Measurements from ENCODE around the gene WDR77.

The WDR77 gene

DNA sequence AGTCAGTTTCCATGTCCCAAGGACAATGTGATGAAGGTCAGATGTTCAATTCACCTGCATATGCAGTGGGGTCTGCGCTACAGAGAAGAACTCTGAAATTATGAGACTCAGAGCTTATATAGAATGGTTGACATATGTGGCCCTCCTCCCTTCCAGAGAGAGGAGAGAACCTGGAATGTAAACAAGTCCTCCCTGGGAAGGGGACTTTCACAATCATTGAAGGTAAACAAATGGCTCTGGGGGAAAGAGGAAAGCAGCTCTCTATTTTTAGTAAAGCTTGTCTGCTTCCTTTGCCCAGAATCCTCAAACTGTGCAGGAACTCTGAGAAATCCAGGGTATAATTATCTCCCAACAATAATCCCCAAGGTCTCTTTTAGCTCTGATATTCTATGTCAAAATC lies 31.3 kb downstream of the WDR77 start:
- no peaks in the 10 kb centered on the region for H3K4me1 Mint-ChIP-seq
- ATAC-seq (replicated peaks; ENCODE audit: extremely low read depth, poor library complexity, severe bottlenecking) (no peak), DNase-seq (ENCODE audit: low spot score in 2 of 2) (no peak)
- peaks cover 10% of the 10 kb centered on the region for H3K36me3 Mint-ChIP-seq (ENCODE audit: insufficient read depth)
- no peak overlapping the region for H3K27ac Mint-ChIP-seq (ENCODE audit: low read depth)
- H3K4me3 Mint-ChIP-seq: no peak overlapping the region
- no peaks in the 10 kb centered on the region for H3K9me3 Mint-ChIP-seq
- no peaks in the 10 kb centered on the region for H3K27me3 Mint-ChIP-seq

GRCh38 chr1:111415461-111415860 lies 33.6 kb downstream of the WDR77 start:
- Mint-ChIP-seq H3K27ac (ENCODE audit: low read depth) (no peak overlapping the region), H3K4me3 (no peak overlapping the region), H3K27me3 (no peaks in the 10 kb centered on the region), H3K4me1 (no peaks in the 10 kb centered on the region), H3K9me3 (no peaks in the 10 kb centered on the region), H3K36me3 (ENCODE audit: insufficient read depth) (peaks cover 7% of the 10 kb centered on the region)
- DNase-seq (ENCODE audit: low spot score in 2 of 2): no peak
- ATAC-seq (replicated peaks; ENCODE audit: extremely low read depth, poor library complexity, severe bottlenecking): no peak

DNA sequence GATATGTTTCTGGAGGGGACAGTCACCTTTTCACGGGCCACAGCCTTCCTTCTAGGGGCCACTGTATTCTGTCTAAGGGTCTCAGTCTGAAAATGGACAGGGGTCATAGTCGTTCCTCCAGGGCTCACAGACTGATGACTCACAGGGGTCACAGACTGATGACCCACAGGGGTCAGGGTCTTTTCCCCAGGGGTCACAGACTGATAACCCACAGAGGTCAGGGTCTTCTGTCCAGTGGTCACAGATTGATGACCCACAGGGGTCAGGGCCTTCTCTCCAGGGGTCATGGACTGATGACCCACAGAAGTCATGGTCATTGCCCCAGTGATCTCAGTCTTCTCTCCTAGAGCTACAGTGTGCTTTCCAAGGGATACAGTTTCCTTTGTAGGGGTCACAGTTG lies 34.3 kb downstream of the WDR77 start:
- Mint-ChIP-seq H3K4me3 (no peak overlapping the region), H3K27ac (ENCODE audit: low read depth) (no peak overlapping the region), H3K4me1 (no peaks in the 10 kb centered on the region), H3K9me3 (no peaks in the 10 kb centered on the region), H3K36me3 (ENCODE audit: insufficient read depth) (peaks cover 7% of the 10 kb centered on the region), H3K27me3 (no peaks in the 10 kb centered on the region)
- ATAC-seq (replicated peaks; ENCODE audit: extremely low read depth, poor library complexity, severe bottlenecking) (no peak), DNase-seq (ENCODE audit: low spot score in 2 of 2) (no peak)

GRCh38 chr1:111412839-111413238 lies 36.2 kb downstream of the WDR77 start:
- Mint-ChIP-seq H3K27ac (ENCODE audit: low read depth) (no peak overlapping the region), H3K36me3 (ENCODE audit: insufficient read depth) (peaks cover 5% of the 10 kb centered on the region), H3K27me3 (no peaks in the 10 kb centered on the region), H3K4me3 (no peak overlapping the region), H3K4me1 (no peaks in the 10 kb centered on the region), H3K9me3 (no peaks in the 10 kb centered on the region)
- DNase-seq (ENCODE audit: low spot score in 2 of 2) (no peak), ATAC-seq (replicated peaks; ENCODE audit: extremely low read depth, poor library complexity, severe bottlenecking) (no peak)

GRCh38 chr1:111407301-111407700 lies 41.8 kb downstream of the WDR77 start:
- H3K27ac Mint-ChIP-seq (ENCODE audit: low read depth): peak overlapping the region; percentile 23
- no peaks in the 10 kb centered on the region for H3K27me3 Mint-ChIP-seq
- no peaks in the 10 kb centered on the region for H3K36me3 Mint-ChIP-seq (ENCODE audit: insufficient read depth)
- ATAC-seq (replicated peaks; ENCODE audit: extremely low read depth, poor library complexity, severe bottlenecking) (no peak), DNase-seq (ENCODE audit: low spot score in 2 of 2) (no peak)
- H3K9me3 Mint-ChIP-seq: no peaks in the 10 kb centered on the region
- H3K4me3 Mint-ChIP-seq: no peak overlapping the region
- peaks cover 25% of the 10 kb centered on the region for H3K4me1 Mint-ChIP-seq

- Mint-ChIP-seq H3K36me3 (ENCODE audit: insufficient read depth) (no peaks in the 10 kb centered on the region), H3K4me1 (peaks cover 25% of the 10 kb centered on the region), H3K4me3 (peak overlapping the region; percentile 43), H3K27ac (ENCODE audit: low read depth) (peak overlapping the region; percentile 23), H3K27me3 (no peaks in the 10 kb centered on the region), H3K9me3 (no peaks in the 10 kb centered on the region)
- ATAC-seq (replicated peaks; ENCODE audit: extremely low read depth, poor library complexity, severe bottlenecking) (peak; percentile 94), DNase-seq (ENCODE audit: low spot score in 2 of 2) (no peak)
Observed at GRCh38 chr1:111406321-111406768, 42.7 kb downstream of the WDR77 start.

DNA sequence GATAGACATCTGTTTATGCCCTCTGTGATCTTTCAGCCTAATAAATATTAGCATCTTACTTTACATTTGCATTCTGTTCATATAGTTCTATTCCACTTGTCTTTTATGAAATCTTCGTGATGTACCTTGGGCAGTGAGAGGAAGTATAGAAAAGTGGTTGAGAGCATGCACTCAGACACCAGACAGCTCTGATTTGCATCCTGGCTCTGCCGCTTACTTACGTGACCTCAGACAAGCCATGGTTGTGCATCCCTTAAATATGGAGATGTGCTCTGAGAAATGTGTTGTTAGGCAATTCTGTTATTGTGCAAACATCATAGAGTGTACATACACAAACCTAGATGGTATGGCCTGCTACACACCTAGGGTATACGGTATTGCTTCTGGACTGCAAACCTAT lies 44.5 kb downstream of the WDR77 start:
- Mint-ChIP-seq H3K4me1 (peaks cover 32% of the 10 kb centered on the region), H3K4me3 (no peak overlapping the region), H3K27me3 (no peaks in the 10 kb centered on the region), H3K36me3 (ENCODE audit: insufficient read depth) (no peaks in the 10 kb centered on the region), H3K9me3 (no peaks in the 10 kb centered on the region), H3K27ac (ENCODE audit: low read depth) (no peak overlapping the region)
- DNase-seq (ENCODE audit: low spot score in 2 of 2): no peak
- no peak for ATAC-seq (replicated peaks; ENCODE audit: extremely low read depth, poor library complexity, severe bottlenecking)

- Mint-ChIP-seq H3K36me3 (ENCODE audit: insufficient read depth) (peaks cover 2% of the 10 kb centered on the region), H3K9me3 (no peaks in the 10 kb centered on the region), H3K27me3 (no peaks in the 10 kb centered on the region), H3K27ac (ENCODE audit: low read depth) (no peak overlapping the region), H3K4me3 (no peak overlapping the region), H3K4me1 (peaks cover 28% of the 10 kb centered on the region)
- DNase-seq (ENCODE audit: low spot score in 2 of 2) (no peak), ATAC-seq (replicated peaks; ENCODE audit: extremely low read depth, poor library complexity, severe bottlenecking) (no peak)
Observed at GRCh38 chr1:111402083-111402482, 47.0 kb downstream of the WDR77 start.

- Mint-ChIP-seq H3K4me3 (no peak overlapping the region), H3K27me3 (no peaks in the 10 kb centered on the region), H3K36me3 (ENCODE audit: insufficient read depth) (peaks cover 2% of the 10 kb centered on the region), H3K4me1 (peaks cover 7% of the 10 kb centered on the region), H3K27ac (ENCODE audit: low read depth) (no peak overlapping the region), H3K9me3 (no peaks in the 10 kb centered on the region)
- DNase-seq (ENCODE audit: low spot score in 2 of 2): no peak
- ATAC-seq (replicated peaks; ENCODE audit: extremely low read depth, poor library complexity, severe bottlenecking): no peak
Observed at GRCh38 chr1:111399792-111400610, 49.1 kb downstream of the WDR77 start.

DNA sequence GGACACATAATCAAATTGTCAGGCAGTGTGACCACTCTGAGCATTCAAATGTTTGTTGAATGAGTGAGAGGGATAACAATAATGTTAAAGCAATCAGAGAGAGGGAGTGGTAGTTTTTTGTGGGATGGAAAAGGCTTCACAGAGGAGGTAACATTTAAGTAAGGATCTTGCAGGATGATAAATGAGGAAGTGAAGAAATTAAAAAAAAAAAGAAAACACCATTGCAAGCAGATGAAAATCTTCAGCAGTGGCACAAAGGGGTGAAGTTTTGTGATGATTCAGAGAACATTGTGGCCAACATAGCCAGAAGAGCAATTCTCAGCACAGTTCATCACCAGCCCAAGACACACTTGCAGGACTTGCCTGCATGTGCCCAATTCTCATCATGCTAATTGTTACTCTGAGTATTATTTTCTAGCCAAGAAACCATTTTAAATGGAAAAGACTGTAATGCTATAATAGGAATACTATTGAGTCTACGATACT lies 56.6 kb downstream of the WDR77 start:
- Mint-ChIP-seq H3K9me3 (no peaks in the 10 kb centered on the region), H3K27me3 (peaks cover 11% of the 10 kb centered on the region)

GRCh38 chr1:111392042-111392441 lies 57.0 kb downstream of the WDR77 start:
- H3K4me1 Mint-ChIP-seq: no peaks in the 10 kb centered on the region
- no peaks in the 10 kb centered on the region for H3K36me3 Mint-ChIP-seq (ENCODE audit: insufficient read depth)
- H3K9me3 Mint-ChIP-seq: no peaks in the 10 kb centered on the region
- ATAC-seq (replicated peaks; ENCODE audit: extremely low read depth, poor library complexity, severe bottlenecking): no peak
- H3K27me3 Mint-ChIP-seq: peaks cover 12% of the 10 kb centered on the region
- no peak for DNase-seq (ENCODE audit: low spot score in 2 of 2)
- no peak overlapping the region for H3K4me3 Mint-ChIP-seq
- H3K27ac Mint-ChIP-seq (ENCODE audit: low read depth): no peak overlapping the region

More for the DNA sequence above, 56.6 kb downstream of the WDR77 start:
- Mint-ChIP-seq H3K36me3 (ENCODE audit: insufficient read depth) (no peaks in the 10 kb centered on the region), H3K27ac (ENCODE audit: low read depth) (no peak overlapping the region), H3K4me3 (no peak overlapping the region), H3K4me1 (no peaks in the 10 kb centered on the region)
- ATAC-seq (replicated peaks; ENCODE audit: extremely low read depth, poor library complexity, severe bottlenecking) (no peak), DNase-seq (ENCODE audit: low spot score in 2 of 2) (no peak)

Data from central memory CD8-positive, alpha-beta T cell (primary cell).